Measurements from ENCODE around the gene ARFGAP1.

GRCh38 chr20:63255931-63256704, 16.5 kb upstream of the ARFGAP1 start:
- TF ChIP-seq, protein P1, sequence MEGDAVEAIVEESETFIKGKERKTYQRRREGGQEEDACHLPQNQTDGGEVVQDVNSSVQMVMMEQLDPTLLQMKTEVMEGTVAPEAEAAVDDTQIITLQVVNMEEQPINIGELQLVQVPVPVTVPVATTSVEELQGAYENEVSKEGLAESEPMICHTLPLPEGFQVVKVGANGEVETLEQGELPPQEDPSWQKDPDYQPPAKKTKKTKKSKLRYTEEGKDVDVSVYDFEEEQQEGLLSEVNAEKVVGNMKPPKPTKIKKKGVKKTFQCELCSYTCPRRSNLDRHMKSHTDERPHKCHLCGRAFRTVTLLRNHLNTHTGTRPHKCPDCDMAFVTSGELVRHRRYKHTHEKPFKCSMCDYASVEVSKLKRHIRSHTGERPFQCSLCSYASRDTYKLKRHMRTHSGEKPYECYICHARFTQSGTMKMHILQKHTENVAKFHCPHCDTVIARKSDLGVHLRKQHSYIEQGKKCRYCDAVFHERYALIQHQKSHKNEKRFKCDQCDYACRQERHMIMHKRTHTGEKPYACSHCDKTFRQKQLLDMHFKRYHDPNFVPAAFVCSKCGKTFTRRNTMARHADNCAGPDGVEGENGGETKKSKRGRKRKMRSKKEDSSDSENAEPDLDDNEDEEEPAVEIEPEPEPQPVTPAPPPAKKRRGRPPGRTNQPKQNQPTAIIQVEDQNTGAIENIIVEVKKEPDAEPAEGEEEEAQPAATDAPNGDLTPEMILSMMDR (IDR thresholded peaks at IDR 0.05): no peak
- no peak for TF ChIP-seq POLR2A (IDR thresholded peaks at IDR 0.05)

All from uterus (tissue), 2 donors.